OCI-M1 (cell line): Measurements from ENCODE around the gene GPR18.
A peak's percentile ranks its signal among the peaks of the same experiment; 100 is the strongest.

Source experiments
- DNase-seq: peaks from one replicate; lab custom pipeline; 2025; lab: John Stamatoyannopoulos, UW

The GPR18 gene

GRCh38 chr13:99290894-99291293, 32.7 kb upstream of the GPR18 start:
- no peak for DNase-seq

DNA sequence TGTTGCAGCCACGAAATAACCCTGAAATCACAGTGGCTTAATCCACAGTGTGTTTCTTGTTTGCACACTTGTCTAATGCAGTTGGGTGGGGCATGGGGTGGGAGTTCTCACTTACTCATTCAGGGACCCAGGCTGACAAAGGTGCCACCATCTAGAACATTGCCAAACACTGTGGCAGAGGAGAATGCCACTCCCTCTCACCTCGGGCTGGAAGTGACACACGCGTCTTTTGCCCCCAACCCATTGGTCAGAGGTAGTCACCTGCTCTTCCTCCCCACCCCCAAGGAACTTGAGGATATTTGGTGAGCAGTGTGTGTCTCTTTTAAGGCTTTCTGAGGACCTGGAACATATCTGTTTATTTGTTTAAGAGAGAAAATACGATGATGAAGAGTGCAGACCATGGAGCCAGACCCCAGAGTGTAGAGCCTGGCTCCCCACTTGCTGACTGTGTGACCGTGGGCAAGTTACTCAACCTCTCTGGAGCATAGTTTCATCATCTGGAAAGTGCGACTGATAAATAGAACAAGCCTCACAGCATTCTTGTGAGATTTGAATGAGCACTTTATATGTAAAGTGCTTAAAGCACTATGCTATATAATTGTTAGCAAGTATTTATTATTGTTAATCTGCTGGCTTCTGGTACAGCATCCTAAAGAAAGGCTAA, 31.6 kb upstream of the GPR18 start:
- no peak for DNase-seq

- DNase-seq: no peak
Measured at GRCh38 chr13:99289271-99289670, 31.1 kb upstream of the GPR18 start.

- DNase-seq: no peak
Measured at GRCh38 chr13:99288089-99288488, 29.9 kb upstream of the GPR18 start.

DNA sequence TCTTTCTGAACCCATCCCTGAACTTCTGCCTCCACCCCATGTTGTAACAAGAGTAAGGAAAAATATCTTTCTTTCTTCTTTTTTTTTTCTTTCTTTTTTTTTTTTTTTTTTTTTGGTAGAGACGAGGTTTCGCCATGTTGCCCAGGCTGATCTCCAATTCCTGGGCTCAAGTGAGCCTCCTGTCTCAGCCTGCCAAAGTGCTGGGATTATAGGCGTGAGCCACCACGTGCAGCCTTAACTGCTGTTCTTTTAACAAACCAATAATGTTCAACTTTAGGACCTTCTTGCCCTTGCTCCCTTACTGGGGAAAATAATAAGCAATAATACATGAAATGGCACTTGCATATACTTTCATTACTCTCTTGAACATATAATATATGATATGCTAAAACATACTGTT, 29.4 kb upstream of the GPR18 start:
- no peak for DNase-seq

DNA sequence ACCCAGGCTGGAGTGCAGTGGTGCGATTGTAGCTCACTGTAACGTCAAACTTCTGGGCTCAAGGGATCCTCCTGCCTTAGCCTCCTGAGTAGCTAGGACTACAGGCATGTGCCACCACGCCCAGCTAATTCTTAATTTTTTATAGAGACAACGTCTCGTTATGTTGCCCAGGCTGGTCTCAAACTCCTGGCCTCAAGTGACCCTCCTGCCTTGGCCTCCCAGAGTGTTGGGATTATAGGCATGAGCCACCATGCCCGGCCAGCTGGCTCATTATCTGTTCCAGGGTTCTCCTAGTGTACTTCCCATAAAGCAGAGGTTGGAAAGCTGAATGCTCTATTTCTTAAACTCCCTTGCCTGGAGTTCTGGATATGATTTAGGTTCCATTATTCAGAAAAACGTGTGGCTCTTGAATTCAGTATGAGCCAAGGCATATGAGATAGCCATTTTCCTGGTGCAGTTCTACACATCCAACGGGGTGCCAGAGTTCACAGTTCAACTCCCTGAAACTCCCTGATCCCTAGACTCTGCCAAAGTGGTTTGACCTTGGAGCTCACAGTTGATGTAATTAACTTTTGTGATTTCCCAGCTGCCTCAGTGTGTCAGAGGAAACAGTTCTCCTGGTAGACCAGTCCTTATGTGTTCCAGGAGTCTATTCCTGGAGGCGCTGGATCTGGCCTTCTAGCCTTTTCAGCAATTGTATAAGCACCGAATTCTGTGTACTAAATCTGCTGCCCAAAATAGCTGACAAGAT, 27.4 kb upstream of the GPR18 start:
- no peak for DNase-seq

GRCh38 chr13:99282264-99283231, 24.4 kb upstream of the GPR18 start:
- DNase-seq: no peak

GRCh38 chr13:99281811-99282263, 23.7 kb upstream of the GPR18 start:
- no peak for DNase-seq

- no peak for DNase-seq
Measured at GRCh38 chr13:99280166-99280565, 22.0 kb upstream of the GPR18 start.

GRCh38 chr13:99279637-99280036, 21.5 kb upstream of the GPR18 start:
- no peak for DNase-seq

GRCh38 chr13:99278843-99279242, 20.7 kb upstream of the GPR18 start:
- DNase-seq: no peak

- DNase-seq: peak; percentile 21
Measured at GRCh38 chr13:99278200-99278599, 20.0 kb upstream of the GPR18 start.

DNA sequence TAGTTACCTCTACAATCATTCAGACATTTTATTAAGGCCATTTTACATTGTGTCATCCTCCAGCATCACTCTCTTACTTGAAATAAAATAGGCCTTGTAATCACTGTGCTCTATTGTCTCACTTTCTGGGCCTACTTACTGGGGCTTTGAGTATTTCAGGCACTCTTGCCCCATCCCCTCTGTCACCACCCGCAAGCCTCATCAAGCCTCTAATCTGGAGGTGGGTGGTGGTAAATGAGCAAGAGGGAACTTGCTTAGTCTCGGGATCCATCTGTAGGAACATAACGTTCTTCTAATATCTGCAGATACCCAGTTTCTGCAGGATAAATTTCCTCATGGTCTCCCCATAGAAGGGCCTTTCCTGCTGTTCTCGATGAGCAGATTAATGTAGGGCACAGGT, 19.4 kb upstream of the GPR18 start:
- no peak for DNase-seq

DNA sequence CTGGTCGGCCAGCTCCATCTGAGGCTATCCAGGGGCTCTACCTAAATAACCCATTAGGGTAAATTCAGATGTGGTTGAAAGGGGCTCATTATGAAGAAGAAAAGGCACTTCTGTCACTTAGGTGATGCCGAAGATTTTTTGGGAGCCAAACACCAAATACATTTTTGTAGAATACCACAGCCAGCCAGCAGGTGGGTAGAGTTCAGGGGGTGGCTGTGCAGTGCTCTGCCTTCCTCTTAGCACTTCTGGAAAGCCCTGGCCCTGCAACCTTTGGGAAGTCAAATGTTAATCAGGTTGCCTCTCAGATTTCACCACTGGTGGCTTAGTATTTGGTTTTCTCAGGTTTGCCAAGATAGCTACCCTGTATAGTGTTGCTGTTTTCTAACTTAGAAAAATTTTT, 18.5 kb upstream of the GPR18 start:
- DNase-seq: no peak

DNA sequence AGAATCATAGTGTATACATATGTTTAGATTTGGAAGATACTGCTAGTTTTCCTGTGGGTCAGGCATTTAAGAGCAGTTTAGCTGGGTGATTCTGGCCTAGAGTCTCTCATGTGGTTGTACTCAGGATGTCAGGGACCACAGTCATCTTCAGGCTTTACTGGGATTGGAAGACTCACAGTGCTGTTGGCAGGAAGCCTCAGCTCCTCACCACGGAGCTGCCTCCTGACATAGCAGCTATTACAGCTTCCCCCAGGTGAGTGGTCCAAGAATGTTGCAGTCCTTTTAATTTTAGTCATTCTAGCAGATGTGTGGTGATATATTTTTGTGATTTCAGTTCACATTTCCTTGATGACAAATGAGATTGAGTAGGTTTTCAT, 16.9 kb upstream of the GPR18 start:
- DNase-seq: no peak

- no peak for DNase-seq
Measured at GRCh38 chr13:99273128-99273527, 14.9 kb upstream of the GPR18 start.

- no peak for DNase-seq
Measured at GRCh38 chr13:99272481-99272880, 14.3 kb upstream of the GPR18 start.

GRCh38 chr13:99271249-99271648, 13.1 kb upstream of the GPR18 start:
- no peak for DNase-seq

DNA sequence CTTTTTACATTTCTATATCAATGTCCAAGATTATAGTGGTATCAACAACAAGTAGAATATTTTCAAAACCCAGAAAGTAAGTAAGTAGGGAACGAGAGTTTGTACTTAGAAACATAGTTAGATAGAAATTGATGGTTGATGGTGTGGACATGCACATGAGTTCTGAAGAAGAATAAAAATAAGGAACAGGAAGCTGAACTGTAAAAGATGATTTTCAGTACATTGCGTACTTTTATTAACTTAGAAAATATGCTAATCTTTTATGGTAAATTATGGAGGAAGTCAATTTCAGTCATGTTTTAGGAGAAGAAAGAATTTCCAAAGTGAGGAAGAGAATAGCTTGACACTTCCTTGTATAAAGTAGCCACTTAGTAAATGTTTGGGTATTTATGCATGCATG, 12.3 kb upstream of the GPR18 start:
- no peak for DNase-seq

GRCh38 chr13:99269627-99270241, 11.6 kb upstream of the GPR18 start:
- peak; percentile 76 for DNase-seq

GRCh38 chr13:99268822-99269221, 10.6 kb upstream of the GPR18 start:
- no peak for DNase-seq

GRCh38 chr13:99267927-99268326, 9.7 kb upstream of the GPR18 start:
- DNase-seq: peak; percentile 23
